ENCODE measurements around the gene PAK1.
"Not testable (repeated sequence)": the region's sequence is repeated elsewhere in the genome, so short reads cannot be mapped to it uniquely, and the experiment has no call there.

PAK1 gene

DNA sequence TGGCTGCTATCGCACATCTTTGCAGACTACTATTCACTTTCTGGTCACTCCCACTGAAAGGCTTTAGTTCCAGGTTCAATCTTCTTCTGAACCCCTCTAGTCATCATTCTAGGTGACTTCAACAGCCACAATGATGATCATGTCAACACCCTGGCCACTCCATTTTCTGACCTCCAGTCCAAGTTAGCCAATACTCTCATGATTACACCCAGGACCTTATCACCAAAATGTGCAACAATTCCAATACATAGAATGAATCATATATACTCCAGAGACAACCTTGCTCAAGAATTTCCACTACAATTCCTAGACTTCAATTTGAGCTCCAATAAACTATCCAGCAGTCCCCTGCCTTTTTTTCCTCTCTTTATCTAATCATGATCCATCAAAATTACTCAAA lies 70.7 kb downstream of the PAK1 start:
- no peak for DNase-seq (ENCODE audit: low read depth in 2 of 2)

DNA sequence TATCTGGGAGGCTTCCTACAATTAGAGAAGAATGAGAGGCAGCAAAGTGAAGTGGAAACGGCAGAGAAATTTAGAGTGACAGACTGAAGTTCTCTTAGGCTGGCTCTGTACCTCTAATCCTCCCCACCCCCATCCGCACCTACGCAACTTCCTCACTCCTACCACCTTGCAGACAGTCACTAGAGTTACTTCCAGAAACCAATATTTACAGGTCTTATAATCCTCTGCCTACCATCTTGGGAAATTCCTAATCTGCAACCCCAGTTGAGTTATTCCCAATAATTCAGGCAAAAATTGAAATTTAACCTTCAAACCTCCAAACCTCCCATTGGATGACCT lies 71.7 kb downstream of the PAK1 start:
- DNase-seq (ENCODE audit: low read depth in 2 of 2), result no peak

DNA sequence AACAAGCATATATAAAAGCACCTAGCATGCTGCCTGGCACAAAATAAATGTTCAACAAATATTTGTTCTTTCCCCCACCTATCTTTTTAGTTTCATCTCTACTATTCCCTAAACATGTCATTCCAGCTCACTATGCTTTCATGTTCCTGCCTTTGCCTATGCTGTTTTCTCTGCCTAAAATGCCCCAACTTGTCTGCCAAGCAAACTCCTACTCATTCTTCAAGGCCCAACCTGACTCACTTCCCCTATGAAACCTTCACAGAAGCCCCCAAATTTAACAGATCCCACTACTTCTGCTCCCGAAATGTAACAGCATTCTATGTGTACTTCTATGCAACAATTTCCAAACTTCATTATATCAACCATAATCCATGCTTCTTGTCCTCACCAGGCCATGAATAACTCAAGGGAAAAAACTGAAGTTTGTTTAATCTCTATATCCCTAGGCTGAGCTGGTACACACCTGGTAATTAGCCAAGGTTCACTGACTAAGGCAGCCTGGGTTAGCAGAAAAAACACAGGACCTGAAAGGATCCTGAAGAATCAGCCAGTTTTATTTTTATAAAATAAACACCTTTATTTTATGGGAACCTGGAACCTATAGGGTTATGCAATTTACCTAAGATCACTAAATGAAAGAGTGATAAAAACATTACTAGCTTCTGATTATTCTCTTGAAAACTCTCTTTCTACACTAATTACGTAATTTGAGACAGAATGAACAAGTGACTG lies 72.2 kb downstream of the PAK1 start:
- DNase-seq (ENCODE audit: low read depth in 2 of 2), result no peak

DNA sequence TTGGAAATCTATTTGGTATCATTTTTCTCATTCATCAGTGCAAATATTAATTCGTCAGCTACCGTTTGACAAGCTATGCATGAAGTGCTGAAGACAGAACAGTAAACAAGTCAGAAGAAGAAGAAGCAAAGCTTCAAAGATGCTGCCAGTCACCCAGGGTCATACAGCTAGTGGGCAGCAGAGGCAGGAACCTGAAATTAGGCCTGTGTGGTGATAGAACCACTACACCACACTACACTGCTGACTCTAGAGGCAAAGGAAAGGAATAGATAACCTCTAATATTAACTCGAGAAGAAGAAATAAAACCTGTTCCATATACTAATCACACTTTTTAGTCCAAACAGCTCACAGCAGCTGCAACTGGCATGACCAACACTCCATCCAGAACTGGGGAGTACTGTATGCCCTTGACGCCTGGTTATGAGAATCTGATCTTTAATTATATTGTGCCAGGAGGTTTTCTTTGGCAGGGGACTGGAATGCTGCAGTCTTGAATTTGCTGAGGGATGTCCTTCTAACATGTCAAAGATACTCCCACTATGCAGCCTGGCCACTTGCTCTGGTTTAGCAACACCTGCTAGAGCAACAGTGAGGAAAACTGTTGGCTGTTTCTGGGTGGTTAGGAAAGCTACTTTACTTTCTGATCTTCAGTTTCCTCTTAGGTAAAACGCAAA lies 73.0 kb downstream of the PAK1 start:
- DNase-seq (ENCODE audit: low read depth in 2 of 2), result no peak

DNA sequence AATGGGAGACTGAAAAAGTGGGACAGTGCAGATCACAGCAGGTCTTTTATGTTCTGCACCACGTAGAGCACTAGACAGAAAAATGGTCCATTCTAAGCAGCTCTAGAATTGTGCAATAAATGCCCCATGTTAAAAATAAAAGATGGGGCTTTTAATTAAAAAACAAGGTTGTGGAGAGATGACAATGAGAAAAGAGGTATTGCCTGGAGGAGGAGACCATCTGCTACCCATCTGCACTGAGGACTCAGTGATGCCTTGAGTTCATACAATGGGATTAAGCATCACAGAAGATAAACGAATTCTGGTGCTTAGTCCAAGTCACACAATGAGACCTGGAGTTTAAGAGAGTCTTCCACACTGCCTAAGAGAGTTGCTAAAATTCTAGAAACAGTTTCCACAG lies 73.6 kb downstream of the PAK1 start:
- no peak for DNase-seq (ENCODE audit: low read depth in 2 of 2)

DNA sequence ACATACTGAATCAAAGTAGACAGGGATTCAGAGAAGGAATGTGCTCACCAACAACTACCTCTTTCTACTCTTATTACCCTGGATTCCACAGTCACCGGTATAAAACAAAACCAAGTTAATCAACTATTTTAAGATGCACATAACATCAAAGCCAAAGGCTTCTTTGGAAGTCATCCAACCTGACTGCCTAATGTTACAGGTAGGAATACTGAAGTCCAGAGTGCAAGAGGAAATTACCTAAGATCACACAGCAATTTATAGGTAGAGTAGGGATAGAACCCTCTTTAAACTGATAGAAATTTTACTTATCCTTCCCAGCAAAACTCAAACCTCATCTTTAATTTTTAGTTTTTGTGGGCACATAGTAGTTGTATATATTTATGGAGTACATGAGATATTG lies 76.3 kb downstream of the PAK1 start:
- no peak for DNase-seq (ENCODE audit: low read depth in 2 of 2)

DNA sequence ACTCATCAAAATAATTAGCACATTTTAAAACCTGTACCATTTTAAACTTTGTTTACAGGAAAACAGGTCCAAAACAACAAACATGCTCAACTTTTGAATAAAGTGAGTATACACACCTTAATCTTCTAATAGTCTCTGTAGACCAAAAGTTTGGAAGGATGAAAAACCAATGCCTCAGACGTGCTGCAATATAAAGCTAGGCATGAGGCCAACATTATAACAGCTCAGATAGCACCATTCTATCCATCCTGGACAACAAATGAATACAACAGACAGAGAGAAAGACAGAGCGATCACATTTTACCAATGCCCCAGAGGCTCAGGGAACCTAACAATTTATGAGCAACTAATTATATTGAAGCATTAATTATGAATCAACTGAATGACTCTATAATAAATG lies 77.0 kb downstream of the PAK1 start:
- no peak for DNase-seq (ENCODE audit: low read depth in 2 of 2)

DNA sequence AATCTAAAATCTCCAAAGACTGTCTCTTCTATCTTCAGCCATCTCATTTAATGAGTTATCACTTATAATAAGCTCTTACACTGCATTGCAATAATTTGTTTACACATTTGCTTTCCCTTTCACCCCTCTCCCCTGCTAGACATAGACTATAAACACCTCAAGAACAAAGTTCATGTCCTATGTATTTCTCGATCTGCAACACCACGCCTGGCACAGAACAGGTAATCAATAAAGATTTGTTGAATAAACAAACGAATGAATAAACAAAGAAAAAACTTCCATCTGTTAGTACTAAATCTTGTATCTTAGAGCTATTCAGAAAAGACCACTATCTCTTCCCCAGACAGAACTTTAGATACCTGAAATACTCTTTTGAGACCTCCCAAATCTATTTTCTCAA lies 77.6 kb downstream of the PAK1 start:
- no peak for DNase-seq (ENCODE audit: low read depth in 2 of 2)

DNA sequence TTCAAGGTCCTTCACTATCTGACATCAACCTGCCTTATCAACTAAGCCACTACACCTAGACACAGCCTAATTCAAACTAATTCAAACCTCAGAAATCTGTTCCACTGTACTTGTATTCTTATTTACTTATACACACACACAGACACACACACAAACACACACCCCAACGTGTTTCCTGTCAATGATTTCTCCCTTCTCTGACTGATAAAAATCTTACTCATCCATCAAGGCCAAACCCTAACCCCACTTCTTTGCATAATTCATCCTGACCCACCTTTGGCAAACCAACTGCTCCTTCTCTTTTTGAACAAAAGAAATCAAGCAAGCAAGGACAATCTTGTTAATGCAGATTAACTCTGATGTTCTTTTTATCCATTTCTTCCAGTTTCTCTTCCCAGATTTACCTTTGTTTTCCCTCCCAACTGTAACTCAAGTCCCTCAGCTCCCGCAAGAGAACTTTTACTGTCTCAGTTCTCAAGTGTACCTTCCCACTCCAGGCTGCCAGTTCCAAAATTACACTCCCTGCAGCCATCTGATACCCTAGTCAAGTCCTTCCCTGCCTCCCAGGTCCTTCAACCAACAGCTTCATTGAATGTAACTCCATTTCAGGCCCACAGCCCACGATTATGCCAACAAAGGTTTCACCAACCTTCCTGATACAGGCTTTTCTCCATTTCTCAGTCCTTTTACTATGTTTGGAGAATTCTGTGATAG lies 78.3 kb downstream of the PAK1 start:
- no peak for DNase-seq (ENCODE audit: low read depth in 2 of 2)

DNA sequence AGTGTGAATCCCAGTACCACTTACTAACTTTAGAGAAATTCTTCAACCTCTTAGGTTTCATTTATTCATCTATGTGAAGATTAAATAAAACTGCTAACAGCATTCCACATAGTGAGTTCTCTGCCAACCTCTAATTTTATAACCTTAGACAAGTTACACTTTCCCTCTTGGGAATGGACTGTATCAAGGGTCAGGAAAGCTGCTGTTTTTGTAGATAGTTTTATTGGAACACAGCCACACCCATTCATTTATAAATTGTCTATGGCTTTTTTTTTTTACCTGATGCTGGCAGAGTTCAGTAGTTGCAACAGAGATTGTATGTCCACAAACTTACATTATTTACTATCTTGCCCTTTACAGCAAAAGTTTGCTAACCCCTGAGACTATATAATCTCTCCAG lies 81.1 kb downstream of the PAK1 start:
- no peak for DNase-seq (ENCODE audit: low read depth in 2 of 2)

DNA sequence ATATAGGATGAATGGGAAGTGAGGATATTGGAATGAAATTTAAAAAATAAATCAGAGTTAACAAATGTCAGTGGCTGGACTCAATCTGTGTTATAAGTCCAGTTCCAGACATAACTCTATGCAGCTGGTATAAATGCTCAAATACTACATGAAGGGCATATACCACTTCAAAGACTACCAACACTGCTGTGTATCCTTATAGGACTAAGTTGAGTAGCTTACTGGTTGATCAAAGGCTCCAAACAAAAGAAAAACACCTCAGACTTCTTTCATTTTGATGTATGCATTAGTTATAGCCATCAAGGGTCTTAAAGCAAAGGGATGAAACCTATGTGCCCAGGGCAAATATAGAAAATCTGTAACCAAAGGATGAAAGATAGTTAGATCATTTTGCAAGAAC lies 86.2 kb downstream of the PAK1 start:
- no peak for DNase-seq (ENCODE audit: low read depth in 2 of 2)

DNA sequence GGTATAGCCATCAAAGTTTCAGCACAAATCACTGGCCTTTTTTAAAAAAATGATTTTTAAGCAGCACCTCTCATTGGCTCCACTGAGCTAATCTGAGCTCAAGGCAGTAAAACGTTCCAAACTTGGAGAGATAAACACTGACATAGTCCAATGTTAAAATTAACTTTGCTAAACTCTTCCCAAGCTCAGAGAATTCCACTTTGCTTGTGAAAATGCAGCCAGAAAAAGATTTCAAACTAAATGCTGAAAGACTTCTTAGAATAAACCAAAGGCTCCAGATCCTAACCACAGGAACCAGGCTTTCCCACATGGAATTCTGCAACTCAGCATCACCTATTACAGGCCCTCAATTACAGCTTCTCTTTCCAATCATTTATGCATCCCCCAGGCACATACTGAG lies 87.7 kb downstream of the PAK1 start:
- no peak for DNase-seq (ENCODE audit: low read depth in 2 of 2)

DNA sequence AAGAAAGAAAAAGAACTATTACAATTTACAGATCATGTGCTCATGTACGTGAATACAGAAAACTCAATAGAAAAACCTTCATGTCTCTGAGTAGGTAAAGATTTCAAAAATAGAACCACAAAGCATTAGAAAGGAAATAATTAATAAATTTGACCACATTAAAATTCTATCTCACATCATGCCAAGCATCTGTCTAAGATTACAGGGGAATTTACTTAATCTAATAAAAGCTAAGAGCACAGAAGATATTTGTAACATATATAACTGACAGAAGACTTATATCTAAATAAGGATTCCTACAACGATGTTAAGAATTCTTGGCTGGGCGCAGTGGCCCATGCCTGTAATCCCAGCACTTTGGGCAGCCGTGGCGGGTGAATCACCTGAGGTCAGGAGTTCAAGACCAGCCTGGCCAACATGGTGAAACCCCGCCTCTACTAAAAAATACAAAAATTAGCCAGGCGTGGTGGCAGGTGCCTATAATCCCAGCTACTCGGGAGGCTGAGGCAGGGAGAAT lies 88.6 kb downstream of the PAK1 start:
- DNase-seq (ENCODE audit: low read depth in 2 of 2), result not testable (repeated sequence)

DNA sequence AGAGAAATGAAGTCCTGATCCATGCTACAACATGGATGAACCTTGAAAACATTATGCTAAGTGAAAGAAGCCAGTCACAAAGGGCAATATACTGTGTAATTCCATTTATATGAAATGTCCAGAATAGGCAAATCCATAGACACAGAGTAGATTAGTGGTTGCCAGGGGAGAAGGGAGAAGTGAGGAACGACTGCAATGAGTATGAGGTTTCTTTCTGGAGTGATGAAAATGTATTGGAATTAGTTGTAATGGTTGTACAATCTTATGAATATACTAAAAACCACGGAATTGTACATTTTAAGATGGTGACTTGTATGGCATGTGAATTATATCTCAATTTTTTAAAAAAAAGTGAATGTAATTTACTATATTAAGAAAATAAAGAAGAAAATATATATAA lies 89.3 kb downstream of the PAK1 start:
- DNase-seq (ENCODE audit: low read depth in 2 of 2), result no peak

DNA sequence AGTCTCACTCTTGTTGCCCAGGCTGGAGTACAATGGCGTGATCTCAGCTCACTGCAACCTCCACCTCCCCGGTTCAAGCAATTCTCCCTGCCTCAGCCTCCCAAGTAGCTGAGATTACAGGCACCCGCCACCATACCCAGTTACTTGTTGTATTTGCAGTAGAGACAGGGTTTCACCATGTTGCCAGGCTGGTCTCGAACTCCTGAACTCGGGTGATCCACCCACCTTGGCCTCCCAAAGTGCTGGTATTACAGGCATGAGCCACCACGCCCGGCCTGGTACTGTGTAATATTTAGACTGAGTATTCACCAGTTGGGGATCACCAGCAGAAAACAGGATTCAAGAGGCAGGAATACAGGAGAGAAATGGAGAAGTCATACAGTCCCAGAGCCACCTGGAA lies 90.5 kb downstream of the PAK1 start:
- DNase-seq (ENCODE audit: low read depth in 2 of 2), result not testable (repeated sequence)

DNA sequence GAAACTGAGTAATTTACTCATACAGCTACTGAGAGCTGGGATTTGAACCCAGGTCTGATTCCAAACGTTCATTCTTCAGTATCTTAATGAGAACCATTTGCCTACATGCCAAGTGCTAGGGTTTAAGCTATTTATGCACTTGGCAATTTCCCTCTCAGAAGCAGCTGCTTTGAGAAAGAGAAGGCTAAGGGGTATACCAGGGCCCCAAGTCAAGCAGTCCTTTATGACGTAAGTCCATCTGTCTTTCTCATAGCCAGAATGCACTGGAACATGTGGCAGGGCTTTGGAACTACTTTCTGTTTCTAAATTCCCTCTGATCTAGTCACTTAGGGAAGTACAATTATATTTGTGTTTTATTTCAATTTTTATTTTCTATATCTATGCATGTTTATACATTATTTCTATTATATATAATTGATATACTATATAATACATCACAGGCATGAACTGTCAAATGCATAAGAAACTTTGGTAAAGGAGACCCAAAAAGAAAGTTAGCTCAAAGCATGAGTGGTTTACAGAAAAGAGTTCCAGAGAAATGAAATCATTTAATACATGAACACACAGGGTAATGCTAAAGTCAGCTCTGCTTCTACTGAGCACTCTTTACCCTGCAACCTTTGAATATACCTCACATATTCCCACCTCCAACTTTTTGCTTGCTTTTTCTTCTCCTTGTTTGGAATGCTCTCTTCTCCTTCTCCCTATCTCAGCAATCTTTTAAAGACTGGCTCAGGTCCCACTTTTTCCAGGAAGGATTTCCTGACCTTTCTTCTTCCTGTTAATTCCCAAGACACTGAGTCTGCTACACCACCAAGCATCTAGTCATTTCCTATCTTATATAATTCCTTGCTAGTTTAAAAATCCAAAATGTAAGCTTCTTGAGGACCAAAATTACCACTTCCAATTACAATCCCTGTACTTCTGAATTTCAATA lies 91.9 kb downstream of the PAK1 start:
- no peak for DNase-seq (ENCODE audit: low read depth in 2 of 2)

DNA sequence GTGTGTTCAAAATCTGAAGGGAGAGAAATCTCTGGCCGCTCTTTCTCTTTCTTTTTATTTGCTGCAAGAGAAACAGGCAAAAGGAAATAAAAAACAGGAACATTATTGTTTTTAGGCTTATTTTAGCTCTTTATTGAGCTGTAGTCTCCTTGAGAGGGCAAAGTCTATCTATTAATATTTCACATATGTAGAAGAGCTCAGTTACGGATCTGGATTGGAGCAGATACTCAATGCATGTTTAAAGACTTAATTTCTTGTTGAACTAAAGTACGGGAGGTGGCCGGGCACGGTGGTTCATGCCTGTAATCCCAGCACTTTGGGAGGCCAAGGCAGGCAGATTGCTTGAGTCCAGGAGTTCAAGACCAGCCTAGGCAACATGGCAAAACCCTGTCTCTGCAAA lies 94.0 kb downstream of the PAK1 start:
- DNase-seq (ENCODE audit: low read depth in 2 of 2), result no peak

DNA sequence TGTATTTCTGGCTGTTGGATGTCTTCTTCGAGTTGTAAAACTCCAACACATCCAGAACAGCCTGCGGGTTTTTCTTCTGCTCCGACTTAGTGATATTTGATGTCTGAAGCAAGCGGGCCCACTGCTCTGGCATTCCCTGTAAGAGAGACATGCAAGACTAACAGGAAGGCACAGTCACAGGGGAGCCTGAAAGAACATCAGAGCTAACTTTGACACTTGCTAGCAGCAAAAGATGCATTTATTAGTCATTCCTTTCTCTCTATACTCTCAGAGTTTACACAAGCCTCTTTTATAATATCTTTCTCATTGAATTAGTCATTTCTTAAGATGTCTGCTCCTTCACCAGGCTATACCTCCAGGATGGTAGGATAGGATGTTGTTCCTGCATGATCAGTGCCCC lies 94.6 kb downstream of the PAK1 start:
- no peak for DNase-seq (ENCODE audit: low read depth in 2 of 2)

DNA sequence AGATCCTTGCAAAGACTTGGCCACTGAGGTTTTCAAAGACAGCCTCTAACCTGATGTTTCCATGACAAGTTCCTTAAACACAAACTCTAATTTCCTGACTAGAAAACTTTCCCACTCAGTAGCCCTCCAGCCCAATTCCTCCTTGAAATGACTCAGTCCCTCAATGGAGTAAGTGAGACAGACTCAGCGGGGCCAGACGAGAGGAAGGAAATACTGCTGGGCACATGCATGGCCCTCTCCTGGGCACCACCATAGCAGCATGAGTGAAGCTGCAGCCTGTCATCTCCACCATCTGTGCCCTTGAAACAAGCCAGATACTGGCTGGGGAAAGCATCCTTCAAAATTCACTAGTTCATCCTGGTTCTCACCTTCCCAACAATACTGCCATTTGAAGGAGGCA lies 96.2 kb downstream of the PAK1 start:
- no peak for DNase-seq (ENCODE audit: low read depth in 2 of 2)

DNA sequence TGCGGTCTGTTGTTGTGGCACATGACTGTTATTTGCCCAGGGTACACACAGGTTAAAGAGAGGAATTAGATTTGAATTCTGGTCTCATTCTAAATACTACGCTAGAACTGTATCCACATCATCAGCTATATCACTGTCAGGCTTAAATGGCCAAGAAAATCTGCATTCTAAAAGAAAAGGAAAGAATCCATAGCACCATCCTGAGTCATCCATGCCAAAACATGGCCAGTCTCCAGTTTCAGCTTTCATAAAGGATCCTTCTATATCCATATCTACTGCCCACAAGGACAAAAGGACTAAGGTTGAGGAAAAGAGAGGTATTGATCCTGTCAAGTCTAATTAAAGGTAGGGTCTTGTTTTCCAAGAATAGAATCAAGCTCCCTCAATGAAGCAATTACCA lies 98.8 kb downstream of the PAK1 start:
- DNase-seq (ENCODE audit: low read depth in 2 of 2), result no peak

DNA sequence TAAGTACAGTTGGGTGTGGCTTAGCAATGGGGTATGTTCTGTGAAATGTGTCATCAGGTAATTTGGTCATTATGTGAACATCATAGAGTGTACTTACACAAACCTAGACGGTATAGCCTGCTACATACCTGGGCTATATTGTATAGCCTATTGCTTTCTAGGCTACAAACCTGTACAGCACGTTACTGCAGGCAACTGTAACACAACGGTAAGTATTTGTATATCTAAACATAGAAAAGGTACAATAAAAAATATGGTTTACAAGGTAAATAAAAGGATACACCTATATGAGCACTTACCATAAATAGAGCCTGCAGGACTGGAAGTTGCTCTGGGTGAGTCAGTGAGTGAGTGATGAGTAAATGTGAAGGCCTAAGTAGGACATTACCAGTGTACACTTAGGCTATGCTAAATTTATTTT lies 99.3 kb downstream of the PAK1 start:
- no peak for DNase-seq (ENCODE audit: low read depth in 2 of 2)

DNA sequence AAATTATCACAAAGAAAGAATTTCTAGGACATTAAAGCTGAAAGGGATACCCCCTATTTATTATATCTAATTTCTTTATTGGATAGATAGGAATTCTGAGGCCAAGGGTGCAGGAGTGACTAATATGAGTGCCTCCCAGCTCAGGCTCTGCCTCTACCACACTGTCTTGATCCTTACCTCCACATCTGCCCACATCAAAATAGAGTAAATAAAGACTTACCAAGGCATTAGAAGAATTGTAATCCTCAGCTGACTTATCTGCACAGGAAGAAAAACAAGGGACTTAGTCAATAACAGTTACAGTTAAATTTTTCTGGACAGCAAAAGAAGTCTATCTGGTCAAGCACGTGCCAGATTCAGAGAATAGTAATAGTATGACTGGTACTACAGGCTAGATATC lies 99.8 kb downstream of the PAK1 start:
- DNase-seq (ENCODE audit: low read depth in 2 of 2), result no peak

Data from activated CD8-positive, alpha-beta memory T cell treated with anti-CD3 and anti-CD28 coated beads for 4 hours (primary cell).